Suppressor macrophage treated with lipopolysaccharide for 1 hour (primary cell): ENCODE results near the gene FLOT1.
"Not testable (repeated sequence)": the region's sequence is repeated elsewhere in the genome, so short reads cannot be mapped to it uniquely, and the experiment has no call there.

Experiments
- DNase-seq, 3 donors: peaks; one replicate each; pipeline ENCODE4 v3.0.0-alpha.2; 2020 to 2022

FLOT1 gene

GRCh38 chr6:30722280-30723112 is 20.0 kb downstream of the FLOT1 start:
- DNase-seq, result peak; percentile 88 to 91 (median 89)

- peak; percentile 86 to 90 (median 88) for DNase-seq
Observed at GRCh38 chr6:30722025-30722279, 20.5 kb downstream of the FLOT1 start.

DNA sequence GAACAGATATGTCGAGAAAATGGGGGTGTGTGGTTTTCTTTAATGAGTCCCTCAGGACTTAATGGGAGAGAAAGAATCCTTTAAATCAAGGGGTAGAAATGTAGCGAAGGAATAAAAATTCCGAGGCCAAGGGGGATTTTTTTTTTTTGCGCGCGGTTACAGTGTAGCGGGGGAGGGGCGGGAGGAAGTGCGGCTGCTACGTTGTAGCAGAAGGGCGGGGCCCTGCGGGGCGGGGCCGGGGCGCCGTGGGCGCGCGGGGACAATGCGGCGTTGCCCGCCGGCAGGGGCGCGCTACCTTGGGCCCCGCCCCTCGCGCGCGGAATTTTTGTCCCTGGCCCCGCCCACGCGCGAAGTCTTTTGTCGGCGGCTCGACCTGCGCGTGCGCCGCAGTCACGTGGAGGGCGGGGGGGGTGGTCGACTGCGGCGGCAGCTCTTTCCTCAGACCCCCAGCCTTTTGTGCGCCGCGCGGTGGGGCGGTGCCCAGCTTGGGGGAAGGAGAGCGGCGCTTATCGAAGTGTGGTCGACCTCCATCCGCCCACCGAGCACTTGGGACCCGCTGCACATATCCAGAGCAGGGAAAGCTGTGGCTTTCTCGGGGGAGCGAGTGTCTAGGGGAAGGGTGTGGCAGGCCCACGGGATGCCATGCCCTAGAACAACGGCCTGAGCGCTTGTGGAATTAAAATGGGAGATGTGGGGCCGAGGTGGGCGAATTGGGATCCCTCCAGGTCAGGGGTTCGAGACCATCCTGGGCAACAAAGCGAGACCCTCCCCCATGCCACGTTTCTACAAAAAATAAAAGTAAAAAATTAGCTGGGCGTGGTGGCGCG is 21.1 kb downstream of the FLOT1 start:
- DNase-seq, result peak; percentile 99 to 100 (median 100)

DNA sequence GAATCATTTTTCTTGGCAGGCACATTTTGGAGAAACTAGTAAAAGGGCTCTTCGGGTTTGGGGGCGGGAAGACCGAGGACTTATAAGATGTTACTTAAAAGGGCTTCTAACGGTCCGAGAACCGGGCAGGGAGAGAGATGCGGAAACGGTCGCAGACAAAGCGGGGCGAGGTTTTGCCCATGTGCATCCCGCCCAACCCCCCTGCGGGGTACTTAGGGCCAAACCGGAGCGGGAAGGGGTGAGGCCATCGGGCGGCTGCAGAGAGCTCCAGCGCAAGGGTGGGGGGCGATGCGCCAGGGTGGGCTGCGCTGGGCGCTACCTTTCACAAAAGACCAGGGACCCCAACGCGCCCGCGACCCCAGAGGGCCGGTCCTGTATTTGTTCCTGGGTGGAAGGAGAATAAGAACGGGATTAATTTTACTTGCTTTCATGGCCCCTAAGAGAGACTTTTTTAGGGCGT is 21.7 kb downstream of the FLOT1 start:
- DNase-seq, result peak; percentile 65 to 80 (median 71)

DNA sequence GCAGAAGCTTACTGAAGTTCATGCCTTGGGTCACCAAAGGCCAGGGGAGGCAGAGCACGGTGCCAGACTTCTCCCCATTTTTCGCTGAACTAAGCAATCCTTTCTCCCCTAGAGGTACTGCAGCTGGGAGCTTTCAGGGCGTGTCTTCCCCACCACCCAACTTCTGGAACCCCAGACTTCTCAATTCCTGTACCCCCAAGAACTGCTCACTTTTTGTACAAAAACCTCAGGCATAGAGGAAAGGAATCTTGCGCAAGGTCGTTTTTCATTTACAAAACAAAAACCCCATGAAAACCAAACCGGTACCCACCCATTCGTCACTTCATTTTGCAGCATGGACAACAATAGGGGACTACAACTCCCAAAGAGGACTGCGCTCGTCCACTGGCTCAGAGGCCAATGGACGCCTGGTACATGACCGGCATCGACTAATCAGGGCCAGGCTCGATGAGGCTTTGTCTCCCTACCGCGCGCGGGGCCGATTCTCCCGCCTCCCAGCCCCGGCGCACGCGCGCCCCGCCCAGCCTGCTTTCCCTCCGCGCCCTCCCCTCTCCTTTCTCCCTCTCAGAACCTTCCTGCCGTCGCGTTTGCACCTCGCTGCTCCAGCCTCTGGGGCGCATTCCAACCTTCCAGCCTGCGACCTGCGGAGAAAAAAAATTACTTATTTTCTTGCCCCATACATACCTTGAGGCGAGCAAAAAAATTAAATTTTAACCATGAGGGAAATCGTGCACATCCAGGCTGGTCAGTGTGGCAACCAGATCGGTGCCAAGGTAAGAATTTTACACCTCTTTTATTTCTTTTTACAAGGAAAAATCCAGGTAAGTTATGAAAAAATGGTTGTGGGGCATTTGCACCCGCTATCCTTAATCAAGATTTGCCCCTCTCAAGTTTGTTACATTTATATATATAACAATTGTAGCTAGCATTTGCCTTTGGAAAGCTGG is 22.4 kb downstream of the FLOT1 start, which contains the start of gene TUBB:
Gene TUBB (plus strand): TSS at position 562 of the 947 bp plus-strand sequence. CDS start 155 bp downstream, at position 717.
- DNase-seq, result peak; percentile 98 to 99 (median 99)

- DNase-seq, result no peak
Observed at GRCh38 chr6:30719356-30719755, 23.1 kb downstream of the FLOT1 start.

DNA sequence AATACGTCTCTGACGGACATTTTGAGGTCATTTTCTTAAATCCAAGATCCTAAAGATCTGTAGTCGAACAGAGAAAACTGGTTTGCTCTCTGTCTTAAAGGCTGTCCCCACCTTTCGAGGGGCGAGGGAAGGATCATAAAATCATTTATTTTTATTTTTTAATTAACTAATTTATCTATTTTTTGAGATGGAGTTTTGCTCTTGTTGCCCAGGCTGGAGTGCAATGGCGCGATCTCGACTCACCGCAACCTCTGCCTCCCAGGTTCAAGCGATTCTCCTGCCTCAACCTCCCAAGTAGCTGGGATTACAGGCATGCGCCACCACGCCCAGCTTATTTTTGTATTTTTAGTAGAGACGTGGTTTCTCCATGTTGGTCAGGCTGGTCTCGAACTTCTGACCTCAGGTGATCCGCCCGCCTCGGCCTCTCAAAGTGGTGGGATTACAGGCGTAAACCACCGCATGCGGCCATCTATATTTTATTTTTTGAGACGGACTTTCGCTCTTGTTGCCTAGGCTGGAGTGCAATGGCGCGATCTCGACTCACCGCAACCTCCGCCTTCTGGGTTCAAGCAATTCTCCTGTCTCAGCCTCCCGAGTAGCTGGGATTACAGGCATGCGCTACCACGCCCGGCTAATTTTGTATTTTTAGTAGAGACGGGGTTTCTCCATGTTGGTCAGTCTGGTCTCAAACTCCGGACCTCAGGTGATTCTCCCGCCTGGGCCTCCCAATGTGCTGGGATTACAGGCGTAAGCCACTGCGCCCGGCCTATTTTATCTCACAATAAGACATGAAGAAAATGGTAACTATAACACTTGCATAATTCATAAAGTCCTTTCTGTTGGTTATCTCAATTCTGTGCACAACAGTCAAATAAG is 24.4 kb downstream of the FLOT1 start:
- not testable (repeated sequence) for DNase-seq

DNA sequence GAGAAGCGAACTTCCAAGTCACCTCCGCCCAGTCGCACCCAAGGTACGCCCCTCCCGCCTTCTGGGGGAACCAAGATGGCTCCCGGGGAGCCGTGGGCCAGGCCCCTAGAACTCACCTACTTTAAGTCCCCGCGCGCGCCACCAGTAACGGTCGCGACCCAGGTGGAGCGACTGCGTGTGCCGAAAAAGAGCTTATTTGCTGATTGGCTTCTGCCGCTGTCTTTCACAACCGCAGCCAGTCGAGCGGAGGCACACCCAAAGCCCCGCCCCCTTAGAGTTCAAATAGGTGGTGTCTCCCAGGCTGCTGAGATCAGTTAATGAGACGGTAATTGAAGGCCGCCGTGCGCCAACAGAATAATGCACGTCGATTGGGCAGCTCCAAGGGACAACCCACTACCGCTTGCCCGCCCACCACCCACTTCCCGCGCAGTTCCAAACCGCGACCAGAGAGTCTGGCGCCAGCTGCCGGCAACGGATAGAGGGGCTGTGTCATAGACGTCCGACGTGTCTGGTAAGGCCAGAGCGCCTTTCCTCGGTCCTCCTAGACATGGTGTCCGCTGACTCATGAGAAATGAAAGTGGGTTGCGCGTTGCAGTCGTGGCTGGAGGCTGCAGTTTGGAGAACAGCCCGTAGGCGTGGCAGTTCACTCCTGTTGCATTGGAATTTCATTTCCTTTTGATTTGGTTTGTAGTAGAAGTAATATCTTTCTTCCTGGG is 25.2 kb downstream of the FLOT1 start, which contains the start of gene MDC1:
Gene MDC1 (minus strand): TSS at position 153 of the 716 bp plus-strand sequence. CDS start 2,106 bp downstream, outside the sequence.
- DNase-seq, result peak; percentile 98 to 100 (median 100)

DNA sequence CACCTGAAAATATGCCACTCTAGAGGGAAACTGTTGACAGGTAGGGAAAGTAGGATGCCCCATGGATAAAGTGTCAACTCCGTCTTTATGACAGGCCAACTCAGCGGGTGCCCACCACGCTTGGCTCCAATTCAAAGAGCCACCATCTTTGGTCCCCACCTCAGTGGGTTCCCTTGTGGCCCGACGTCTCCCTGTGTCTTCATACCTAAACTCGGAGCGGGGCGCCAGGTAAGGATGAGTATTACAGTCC is 25.7 kb downstream of the FLOT1 start:
- DNase-seq, result no peak

- DNase-seq, result no peak
Observed at GRCh38 chr6:30714263-30714662, 28.2 kb downstream of the FLOT1 start.

- DNase-seq, result no peak
Observed at GRCh38 chr6:30712441-30712945, 30.0 kb downstream of the FLOT1 start.

GRCh38 chr6:30711758-30712380 is 30.6 kb downstream of the FLOT1 start:
- no peak for DNase-seq

DNA sequence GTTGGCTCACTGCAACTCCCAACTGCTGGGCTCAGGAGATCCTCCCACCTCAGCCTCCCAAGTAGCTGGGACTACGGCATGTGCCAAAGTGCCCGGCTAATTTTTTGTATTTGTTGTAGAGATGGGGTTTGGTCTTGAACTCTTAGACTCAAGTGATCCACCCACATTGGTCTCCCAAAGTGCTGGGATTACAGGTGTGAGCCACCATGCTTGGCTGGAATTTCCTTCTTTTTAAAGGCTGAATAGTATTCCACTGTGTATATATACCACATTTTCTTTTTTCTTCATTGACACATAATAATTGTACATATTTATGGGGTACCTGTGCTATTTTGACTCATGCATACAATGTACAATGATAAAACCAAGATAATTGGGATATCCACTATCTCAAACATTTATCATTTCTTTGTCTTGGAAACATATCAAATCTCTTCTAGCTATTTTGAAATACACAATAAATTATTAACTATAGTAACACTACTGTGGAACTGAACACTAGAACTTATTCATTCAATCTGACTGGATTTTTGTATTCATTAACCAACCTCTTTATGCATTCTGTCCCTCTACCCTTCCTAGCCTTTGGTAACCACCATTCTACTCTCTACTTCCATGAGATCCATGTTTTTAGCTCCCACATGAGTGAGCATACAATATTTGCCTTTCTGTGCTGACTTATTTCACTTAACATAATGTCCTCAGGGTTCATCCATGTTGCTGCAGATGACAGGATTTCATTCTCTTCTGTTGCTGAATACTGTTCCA is 33.2 kb downstream of the FLOT1 start:
- DNase-seq, result no peak

- DNase-seq, result no peak
Observed at GRCh38 chr6:30707281-30707850, 35.1 kb downstream of the FLOT1 start.

- DNase-seq, result no peak
Observed at GRCh38 chr6:30705620-30706019, 36.9 kb downstream of the FLOT1 start.

GRCh38 chr6:30703821-30704220 is 38.7 kb downstream of the FLOT1 start:
- DNase-seq, result peak in 2 of 3 donors; percentile 41 to 44

DNA sequence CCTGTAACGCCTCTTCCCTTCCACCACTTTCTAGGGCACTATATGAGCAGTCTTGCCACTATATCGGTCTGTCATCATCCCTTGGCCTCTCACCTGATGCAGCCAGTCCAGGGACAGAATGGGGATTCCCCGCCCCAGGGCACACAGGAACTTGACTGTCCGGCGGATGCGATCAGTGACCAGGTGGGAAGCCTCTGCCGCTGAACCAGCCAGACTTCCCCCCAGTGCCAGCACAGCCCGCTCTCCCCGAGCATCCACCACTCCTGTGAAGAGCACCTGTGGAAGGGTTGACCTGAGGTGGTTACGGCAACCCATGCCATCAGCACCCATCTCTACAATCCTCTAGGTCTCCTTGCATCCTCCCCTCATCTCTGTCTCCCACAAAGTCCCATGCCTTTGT is 39.5 kb downstream of the FLOT1 start:
- DNase-seq, result no peak

DNA sequence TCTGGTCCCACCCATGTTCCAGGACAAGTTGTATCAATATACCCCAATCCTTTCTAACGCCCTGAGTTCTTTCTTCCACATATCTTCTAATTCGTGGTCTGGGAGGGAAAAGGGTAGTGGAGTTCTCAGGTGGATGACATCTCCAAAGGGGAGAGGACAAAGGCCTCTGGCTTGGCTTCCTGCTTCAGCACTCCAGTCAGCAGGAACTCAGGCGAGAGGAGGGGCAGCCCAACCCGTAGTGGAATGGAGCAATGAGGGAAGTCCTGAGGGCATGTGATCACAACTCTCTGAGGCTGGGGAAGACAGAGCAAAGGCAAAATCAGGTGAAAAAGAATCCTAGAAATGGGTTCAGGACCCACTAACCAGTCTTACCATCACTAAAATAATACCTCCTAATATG is 42.1 kb downstream of the FLOT1 start:
- DNase-seq, result peak; percentile 65 to 81 (median 77)

DNA sequence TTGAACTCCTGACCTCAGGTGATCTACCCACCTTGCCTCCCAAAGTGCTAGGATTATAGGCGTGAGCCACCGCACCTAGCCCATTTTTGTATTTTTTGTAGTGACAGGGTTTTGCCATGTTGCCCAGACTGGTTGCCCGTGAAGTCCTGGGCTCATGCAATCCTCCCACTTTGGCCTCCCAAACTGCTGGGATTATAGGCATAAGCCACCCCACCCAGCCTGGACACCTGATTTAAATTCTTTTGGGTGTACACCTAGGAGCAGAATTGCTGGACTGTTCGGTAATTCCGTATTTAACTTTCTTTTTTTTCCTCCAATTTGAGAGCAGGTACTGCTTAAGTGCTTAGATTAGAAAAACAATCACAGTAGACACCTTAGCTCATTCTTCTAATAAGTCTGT is 46.1 kb downstream of the FLOT1 start:
- DNase-seq, result no peak
